Neural cell (in vitro differentiated cells): Measurements from ENCODE around the gene ZPLD1. TPM values are rescaled to one million over a fixed set of nuclear protein-coding genes. Genes with fewer than 3 reads are reported as not detected.

Experiments
- H2AFZ ChIP-seq: fragments of 200-600, 300-800 bp; sonication (generic), shearing (Covaris generic); 2 replicates; pipeline ENCODE4 v1.6.0; 2014; ENCODE audit warnings: low read depth, mild to moderate bottlenecking, antibody characterized with exemption, low read length, moderate library complexity
- H3F3A ChIP-seq: fragments of 200-600 bp; shearing (Covaris generic); 2 replicates; pipeline ENCODE4 v1.6.1; 2016; ENCODE audit warnings: mild to moderate bottlenecking, moderate library complexity, mixed read lengths, antibody characterized with exemption, low read length; ENCODE audit not compliant: insufficient read depth, poor library complexity, severe bottlenecking
- H3K27ac ChIP-seq: fragments of 200-600, 300-800 bp; sonication (generic), shearing (Covaris generic); 2 replicates; pipeline ENCODE4 v1.5.1; 2014; ENCODE audit warnings: mild to moderate bottlenecking, low read length, moderate library complexity
- H3K27me3 ChIP-seq: fragments of 300-800, 200-600 bp; sonication (generic), shearing (Covaris generic); 2 replicates; pipeline ENCODE4 v1.6.0; 2014; ENCODE audit warnings: mild to moderate bottlenecking, low read depth, low read length, moderate library complexity; ENCODE audit not compliant: insufficient read depth
- H3K36me3 ChIP-seq: fragments of 300-800, 200-600 bp; sonication (generic), shearing (Covaris generic); 2 replicates; pipeline ENCODE4 v1.5.1; 2014; ENCODE audit warnings: mild to moderate bottlenecking, antibody characterized with exemption, low read length, moderate library complexity; ENCODE audit not compliant: insufficient read depth
- H3K4me2 ChIP-seq: fragments of 300-800, 200-600 bp; sonication (generic), shearing (Covaris generic); 2 replicates; pipeline ENCODE4 v1.6.0; 2014; ENCODE audit warnings: mild to moderate bottlenecking, low read length
- H3K4me3 ChIP-seq: fragments of 300-800, 200-600 bp; sonication (generic), shearing (Covaris generic); 2 replicates; pipeline ENCODE4 v1.5.1; 2014; ENCODE audit warnings: mild to moderate bottlenecking, low read length, moderate library complexity
- H3K79me2 ChIP-seq: fragments of 200-600 bp; shearing (Covaris generic); replicated peaks from 2 replicates; pipeline ENCODE4 v1.6.0; 2014; ENCODE audit warnings: mild to moderate bottlenecking, low read length, moderate library complexity; ENCODE audit not compliant: insufficient read depth
- H3K9ac ChIP-seq: fragments of 300-800, 200-600 bp; sonication (generic), shearing (Covaris generic); 2 replicates; pipeline ENCODE4 v1.6.1; 2016; ENCODE audit warnings: mild to moderate bottlenecking, low read length, mixed read lengths
- H3K9me2 ChIP-seq: fragments of 200-600 bp; shearing (Covaris generic); 2 replicates; pipeline ENCODE4 v1.6.1; 2016; ENCODE audit warnings: mild to moderate bottlenecking, low read length, mixed read lengths; ENCODE audit not compliant: insufficient read depth
- H3K9me3 ChIP-seq: fragments of 200-600, 300-800 bp; sonication (generic), shearing (Covaris generic); 2 replicates; pipeline ENCODE4 v1.6.1; 2016; ENCODE audit warnings: mild to moderate bottlenecking, mixed run types, low read length, moderate library complexity, mixed read lengths
- H4K20me1 ChIP-seq: fragments of 200-600 bp; shearing (Covaris generic); 2 replicates; pipeline ENCODE4 v1.6.1; 2016; ENCODE audit warnings: mild to moderate bottlenecking, mixed run types; ENCODE audit not compliant: insufficient read depth
- CTCF ChIP-seq: fragments of 450-650 bp; IDR thresholded peaks from 2 replicates; pipeline ENCODE4 v1.5.1; 2014; ENCODE audit warnings: antibody characterized with exemption, mild to moderate bottlenecking, moderate library complexity; ENCODE audit not compliant: poor library complexity, severe bottlenecking
- EP300 ChIP-seq: fragments of 450-650 bp; conservative IDR thresholded peaks from 2 replicates; pipeline ENCODE4 v1.6.1; 2014; ENCODE audit warnings: antibody characterized with exemption, mild to moderate bottlenecking, moderate library complexity; ENCODE audit not compliant: poor library complexity, severe bottlenecking
- EZH2 ChIP-seq: fragments of 200-600, 300-800 bp; shearing (Covaris generic), sonication (generic); IDR thresholded peaks from 2 replicates; pipeline ENCODE4 v1.6.1; 2014; ENCODE audit warnings: antibody characterized with exemption, low read length, borderline replicate concordance, mild to moderate bottlenecking; ENCODE audit not compliant: insufficient read depth, poor library complexity, severe bottlenecking
- MXI1 ChIP-seq: fragments of 450-650 bp; conservative IDR thresholded peaks from 2 replicates; pipeline ENCODE4 v1.6.1; 2014; ENCODE audit warnings: antibody characterized with exemption, mild to moderate bottlenecking; ENCODE audit not compliant: poor library complexity, severe bottlenecking
- POLR2AphosphoS5 ChIP-seq: IDR thresholded peaks from 2 replicates; pipeline ENCODE4 v1.6.1; 2012
- RAD21 ChIP-seq: fragments of 450-650 bp; conservative IDR thresholded peaks from 2 replicates; pipeline ENCODE4 v1.6.1; 2014; ENCODE audit warnings: antibody characterized with exemption, mild to moderate bottlenecking, moderate library complexity
- SMC3 ChIP-seq: fragments of 450-650 bp; conservative IDR thresholded peaks from 2 replicates; pipeline ENCODE4 v1.6.1; 2014; ENCODE audit warnings: antibody characterized with exemption, mild to moderate bottlenecking, moderate library complexity; ENCODE audit not compliant: poor library complexity
- TAF1 ChIP-seq: IDR thresholded peaks from 2 replicates; pipeline ENCODE4 v1.6.1; 2012; ENCODE audit warnings: low read depth
- polyA plus RNA-seq: library from polyadenylated mRNA; depleted of rRNA; stranded (reverse); fragments of >200 nt; gene quantifications from 2 replicates; pipeline ENCODE4 v1.2.3, GENCODE V29; 2014
- TF ChIP-seq, protein P1 (sequence below): IDR thresholded peaks from 2 replicates; pipeline ENCODE4 v1.6.1; 2012; ENCODE audit warnings: borderline replicate concordance

ZPLD1 gene
- polyA plus RNA-seq, 1 donor from 2014 or later = not detected

DNA sequence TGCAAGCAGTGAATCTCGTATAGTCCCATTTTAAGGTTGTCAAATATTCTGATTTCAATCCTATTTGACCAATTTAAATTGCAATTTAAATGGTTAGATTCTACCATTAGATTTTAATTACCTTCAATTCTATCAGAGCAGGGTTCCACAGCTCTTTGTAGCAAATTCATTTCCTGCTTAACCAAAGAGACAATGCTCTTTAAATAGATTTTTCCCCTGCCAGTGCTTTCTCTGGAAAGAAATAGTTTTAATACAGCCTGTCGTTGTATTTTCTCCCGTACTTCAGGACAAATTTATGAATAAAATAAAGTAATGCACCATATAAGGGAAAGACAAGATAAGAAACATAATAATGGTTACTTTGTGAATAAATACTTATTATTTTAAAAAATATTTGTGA is 62.8 kb downstream of the ZPLD1 start:
- H3K4me2 ChIP-seq = no peak overlapping the region
- H3K27ac ChIP-seq = no peak overlapping the region
- no peak overlapping the region for H2AFZ ChIP-seq
- H3K27me3 ChIP-seq = no peaks in the 10 kb centered on the region
- no peak overlapping the region for H3K4me3 ChIP-seq
- no peaks in the 10 kb centered on the region for H4K20me1 ChIP-seq
- no peaks in the 10 kb centered on the region for H3F3A ChIP-seq
- H3K9ac ChIP-seq = no peak overlapping the region
- no peaks in the 10 kb centered on the region for H3K36me3 ChIP-seq
- TF ChIP-seq, protein P1, sequence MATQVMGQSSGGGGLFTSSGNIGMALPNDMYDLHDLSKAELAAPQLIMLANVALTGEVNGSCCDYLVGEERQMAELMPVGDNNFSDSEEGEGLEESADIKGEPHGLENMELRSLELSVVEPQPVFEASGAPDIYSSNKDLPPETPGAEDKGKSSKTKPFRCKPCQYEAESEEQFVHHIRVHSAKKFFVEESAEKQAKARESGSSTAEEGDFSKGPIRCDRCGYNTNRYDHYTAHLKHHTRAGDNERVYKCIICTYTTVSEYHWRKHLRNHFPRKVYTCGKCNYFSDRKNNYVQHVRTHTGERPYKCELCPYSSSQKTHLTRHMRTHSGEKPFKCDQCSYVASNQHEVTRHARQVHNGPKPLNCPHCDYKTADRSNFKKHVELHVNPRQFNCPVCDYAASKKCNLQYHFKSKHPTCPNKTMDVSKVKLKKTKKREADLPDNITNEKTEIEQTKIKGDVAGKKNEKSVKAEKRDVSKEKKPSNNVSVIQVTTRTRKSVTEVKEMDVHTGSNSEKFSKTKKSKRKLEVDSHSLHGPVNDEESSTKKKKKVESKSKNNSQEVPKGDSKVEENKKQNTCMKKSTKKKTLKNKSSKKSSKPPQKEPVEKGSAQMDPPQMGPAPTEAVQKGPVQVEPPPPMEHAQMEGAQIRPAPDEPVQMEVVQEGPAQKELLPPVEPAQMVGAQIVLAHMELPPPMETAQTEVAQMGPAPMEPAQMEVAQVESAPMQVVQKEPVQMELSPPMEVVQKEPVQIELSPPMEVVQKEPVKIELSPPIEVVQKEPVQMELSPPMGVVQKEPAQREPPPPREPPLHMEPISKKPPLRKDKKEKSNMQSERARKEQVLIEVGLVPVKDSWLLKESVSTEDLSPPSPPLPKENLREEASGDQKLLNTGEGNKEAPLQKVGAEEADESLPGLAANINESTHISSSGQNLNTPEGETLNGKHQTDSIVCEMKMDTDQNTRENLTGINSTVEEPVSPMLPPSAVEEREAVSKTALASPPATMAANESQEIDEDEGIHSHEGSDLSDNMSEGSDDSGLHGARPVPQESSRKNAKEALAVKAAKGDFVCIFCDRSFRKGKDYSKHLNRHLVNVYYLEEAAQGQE = no peak
- TF ChIP-seq TAF1 (no peak), RAD21 (no peak), SMC3 (no peak), CTCF (no peak), POLR2AphosphoS5 (no peak), EP300 (no peak), MXI1 (no peak), EZH2 (no peak)
- H3K9me2 ChIP-seq = no peaks in the 10 kb centered on the region
- H3K79me2 ChIP-seq = no peaks in the 10 kb centered on the region
- H3K9me3 ChIP-seq = no peaks in the 10 kb centered on the region

DNA sequence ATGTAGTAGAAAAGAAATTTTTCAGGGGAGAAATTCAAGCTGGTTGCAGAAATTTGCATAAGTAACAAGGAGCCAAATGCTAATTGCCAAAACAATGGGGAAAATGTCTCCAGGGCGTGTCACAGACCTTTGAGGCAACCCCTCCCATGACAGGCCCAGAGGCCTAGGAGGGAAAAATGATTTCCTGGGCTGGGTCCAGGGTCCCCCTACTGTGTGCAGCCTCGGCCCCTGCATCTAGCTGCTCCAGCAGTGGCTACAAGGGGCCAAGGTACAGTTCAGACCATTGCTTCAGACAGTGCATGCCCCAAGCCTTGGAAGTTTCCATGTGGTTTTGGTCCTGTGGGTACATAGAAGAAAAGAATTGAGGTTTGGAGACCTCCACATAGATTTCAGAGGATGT is 70.7 kb downstream of the ZPLD1 start:
- H3K27me3 ChIP-seq = no peaks in the 10 kb centered on the region
- no peak overlapping the region for H2AFZ ChIP-seq
- no peak overlapping the region for H3K9ac ChIP-seq
- H3K4me2 ChIP-seq = no peak overlapping the region
- H3K9me2 ChIP-seq = no peaks in the 10 kb centered on the region
- TF ChIP-seq SMC3 = no peak
- no peak for TF ChIP-seq EP300
- no peak for TF ChIP-seq EZH2
- no peak for TF ChIP-seq MXI1
- H3K4me3 ChIP-seq = no peak overlapping the region
- H3F3A ChIP-seq = no peaks in the 10 kb centered on the region
- no peak overlapping the region for H3K27ac ChIP-seq
- no peaks in the 10 kb centered on the region for H3K9me3 ChIP-seq
- no peaks in the 10 kb centered on the region for H3K36me3 ChIP-seq
- no peaks in the 10 kb centered on the region for H3K79me2 ChIP-seq
- no peaks in the 10 kb centered on the region for H4K20me1 ChIP-seq
